Thyroid gland (tissue), 4 donors: Measurements from ENCODE around the gene FKBP3.

Experiments used
- POLR2A ChIP-seq, 2 donors: fragments of 450-650 bp; IDR thresholded peaks; one replicate each; pipeline ENCODE4 v1.6.1; 2017; ENCODE audit warnings: antibody characterized with exemption in 2 of 2, mild to moderate bottlenecking in 2 of 2, moderate library complexity in 1 of 2
- TF ChIP-seq, protein P1 (sequence below), 6 experiments: fragments of 200-600 bp in 3 of 6; fragments of 450-650 bp in 3 of 6; sonication (generic) in 3 of 6; IDR thresholded peaks; one replicate each; pipeline ENCODE4 v1.5.1; 2016 to 2019; ENCODE audit warnings: antibody characterized with exemption in 6 of 6, mild to moderate bottlenecking in 2 of 6, inconsistent platforms in 1 of 6, moderate library complexity in 1 of 6

DNA sequence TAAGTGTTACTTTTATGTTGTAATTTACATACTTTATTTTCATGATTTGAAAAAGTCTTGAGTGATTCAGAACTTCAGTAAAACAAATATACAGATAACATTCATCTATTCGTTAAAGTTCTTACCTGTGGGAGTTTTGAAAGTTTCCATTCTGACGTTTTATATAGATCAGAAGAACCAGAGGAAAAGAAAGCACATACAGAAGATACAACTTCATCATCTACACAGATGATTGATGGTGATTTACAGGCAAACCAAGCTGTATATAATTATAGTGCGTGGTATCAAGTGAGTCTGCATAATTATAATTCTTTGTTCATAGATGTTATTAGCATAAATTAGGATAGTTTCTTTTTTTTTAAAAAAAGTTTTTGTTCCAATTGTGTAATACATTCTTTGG, 20.0 kb downstream of the FKBP3 start:
- TF ChIP-seq, protein P1, sequence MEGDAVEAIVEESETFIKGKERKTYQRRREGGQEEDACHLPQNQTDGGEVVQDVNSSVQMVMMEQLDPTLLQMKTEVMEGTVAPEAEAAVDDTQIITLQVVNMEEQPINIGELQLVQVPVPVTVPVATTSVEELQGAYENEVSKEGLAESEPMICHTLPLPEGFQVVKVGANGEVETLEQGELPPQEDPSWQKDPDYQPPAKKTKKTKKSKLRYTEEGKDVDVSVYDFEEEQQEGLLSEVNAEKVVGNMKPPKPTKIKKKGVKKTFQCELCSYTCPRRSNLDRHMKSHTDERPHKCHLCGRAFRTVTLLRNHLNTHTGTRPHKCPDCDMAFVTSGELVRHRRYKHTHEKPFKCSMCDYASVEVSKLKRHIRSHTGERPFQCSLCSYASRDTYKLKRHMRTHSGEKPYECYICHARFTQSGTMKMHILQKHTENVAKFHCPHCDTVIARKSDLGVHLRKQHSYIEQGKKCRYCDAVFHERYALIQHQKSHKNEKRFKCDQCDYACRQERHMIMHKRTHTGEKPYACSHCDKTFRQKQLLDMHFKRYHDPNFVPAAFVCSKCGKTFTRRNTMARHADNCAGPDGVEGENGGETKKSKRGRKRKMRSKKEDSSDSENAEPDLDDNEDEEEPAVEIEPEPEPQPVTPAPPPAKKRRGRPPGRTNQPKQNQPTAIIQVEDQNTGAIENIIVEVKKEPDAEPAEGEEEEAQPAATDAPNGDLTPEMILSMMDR (IDR thresholded peaks at IDR 0.05), result no peak
- TF ChIP-seq POLR2A (IDR thresholded peaks at IDR 0.05), result no peak
